K562 (cell line): ENCODE data around the gene GLYATL1. TPM values are rescaled to one million over a fixed set of nuclear protein-coding genes. Genes with fewer than 3 reads are reported as not detected.

Source experiments
- ATAC-seq: fragments of 200-7000 bp; cut with Tn5 transposase; 3 replicates; pipeline ENCODE4 v1.9.1; 2020; ENCODE audit warnings: moderate library complexity
- BruUV-seq: library from RNA; stranded (reverse); fragments of 400-500 nt; replicated peaks from 2 replicates; lab custom pipeline; 2021; lab: Mats Ljungman, UMichigan
- CTCF ChIA-PET: fragments of 300-600 bp; formaldehyde crosslinking; extraction: SDS; loops from one replicate; lab custom pipeline; 2021; ENCODE audit warnings: low intra/inter-chr PET ratio; lab: Yijun Ruan, JAX
- POLR2A ChIA-PET: fragments of 300-600, 350-650 bp; sonication (Branson Sonifier 250); formaldehyde crosslinking; extraction: SDS; loops from one replicate; lab custom pipeline; 2021; ENCODE audit warnings: antibody characterized with exemption, inconsistent platforms; lab: Yijun Ruan, JAX
- DNase-seq, 4 experiments: peaks; one replicate each; pipeline versions ENCODE4 v3.0.0 to v3.0.0-alpha.2; 2011 to 2018; ENCODE audit warnings: low spot score in 3 of 4, mixed read lengths in 3 of 4; ENCODE audit errors: extremely low read depth in 1 of 4
- FAIRE-seq: peaks from 2 replicates; lab custom pipeline; 2011; peaks lifted over from hg19 to GRCh38; lab: Jason Lieb, UNC
- H2AFZ ChIP-seq: 2 replicates; pipeline ENCODE4 v1.6.0; 2011; ENCODE audit warnings: low read depth, low read length, control low read depth, inconsistent platforms
- H3K27ac ChIP-seq: fragments of 200-600 bp; 3 replicates; pipeline ENCODE4 v1.8.0; 2011; ENCODE audit warnings: low read depth, mild to moderate bottlenecking, control low read depth, inconsistent platforms, low read length, moderate library complexity, mixed read lengths; ENCODE audit errors: extremely low read depth
- H3K27me3 ChIP-seq, 2 experiments: fragments of 300-600 bp in 1 of 2; 2 replicates in 1 of 2; 3 replicates in 1 of 2; pipeline versions ENCODE4 v1.6.0 to v1.8.0; 2011; ENCODE audit warnings: inconsistent platforms in 2 of 2, low read length in 2 of 2, mild to moderate bottlenecking in 1 of 2, mixed read lengths in 1 of 2, moderate library complexity in 1 of 2; ENCODE audit not compliant: control insufficient read depth in 2 of 2, insufficient read depth in 2 of 2
- H3K36me3 ChIP-seq: fragments of 300-600 bp; 3 replicates; pipeline ENCODE4 v1.8.0; 2011; ENCODE audit warnings: mild to moderate bottlenecking, low read length, inconsistent platforms; ENCODE audit not compliant: control insufficient read depth, insufficient read depth
- H3K4me1 ChIP-seq, 2 experiments: fragments of 200-600 bp in 1 of 2; replicated peaks in 1 of 2; 2 replicates in 1 of 2; 3 replicates in 1 of 2; pipeline versions ENCODE4 v1.5.1 to v1.8.0; 2011; ENCODE audit warnings: inconsistent platforms in 2 of 2, low read length in 2 of 2, mild to moderate bottlenecking in 1 of 2, mixed read lengths in 1 of 2, moderate library complexity in 1 of 2; ENCODE audit not compliant: control insufficient read depth in 2 of 2, insufficient read depth in 2 of 2
- H3K4me2 ChIP-seq: 2 replicates; pipeline ENCODE4 v1.6.1; 2011; ENCODE audit warnings: low read length, control low read depth, inconsistent platforms, mixed read lengths; ENCODE audit not compliant: insufficient read depth
- H3K4me3 ChIP-seq: fragments of 200-600 bp; sonication (generic), shearing (Covaris generic); 2 replicates; pipeline ENCODE4 v1.5.1; 2016; ENCODE audit warnings: control low read depth, inconsistent platforms
- H3K79me2 ChIP-seq: fragments of 200-600 bp; 3 replicates; pipeline ENCODE4 v1.8.0; 2011; ENCODE audit warnings: low read length, inconsistent platforms; ENCODE audit not compliant: control insufficient read depth, insufficient read depth
- H3K9ac ChIP-seq, 2 experiments: 2 replicates each; pipeline versions ENCODE4 v1.6.0 to v1.6.1; 2011; ENCODE audit warnings: low read depth in 2 of 2, low read length in 2 of 2, control low read depth in 1 of 2, inconsistent platforms in 1 of 2, mild to moderate bottlenecking in 1 of 2, mixed read lengths in 1 of 2; ENCODE audit not compliant: insufficient read depth in 1 of 2
- H3K9me1 ChIP-seq: one replicate; pipeline ENCODE4 v1.6.0; 2011; ENCODE audit warnings: inconsistent platforms, mild to moderate bottlenecking, low read length, moderate library complexity; ENCODE audit not compliant: control insufficient read depth, insufficient read depth
- H3K9me3 ChIP-seq: replicated peaks from 2 replicates; pipeline ENCODE4 v1.5.1; 2011; ENCODE audit warnings: low read depth, low read length, inconsistent platforms; ENCODE audit not compliant: control insufficient read depth, insufficient read depth
- H4K20me1 ChIP-seq: replicated peaks from 2 replicates; pipeline ENCODE4 v1.6.1; 2011; ENCODE audit warnings: low read length, inconsistent platforms, mixed read lengths; ENCODE audit not compliant: control insufficient read depth, insufficient read depth
- RERE ChIP-seq: sonication (generic); formaldehyde crosslinking; IDR thresholded peaks from 2 replicates; pipeline ENCODE4 v1.8.0; 2023; ENCODE audit warnings: missing genetic modification reagents, mild to moderate bottlenecking, borderline replicate concordance
- WGBS: fragments of 100-300 bp; shearing (Covaris generic); methylation state at CpG from one replicate; pipeline ENCODE4 v1.1.6; 2016; ENCODE audit warnings: low coverage, mixed read lengths; ENCODE audit not compliant: insufficient coverage; ENCODE audit errors: missing lambda C conversion rate; 5-methylcytosine and 5-hydroxymethylcytosine counted together
- in situ Hi-C: fragments of 300-500 bp; cut with MboI; formaldehyde crosslinking; loops from 4 replicates; pipeline ENCODE4 v1.15.0; 2018; ENCODE audit warnings: inconsistent platforms, mixed read lengths
- intact Hi-C: fragments of 100-400 bp; cut with micrococcal nuclease; formaldehyde crosslinking; loops from 2 replicates; pipeline ENCODE4 v1.14.2; 2022
- polyA plus RNA-seq, 8 experiments: library from polyadenylated mRNA; depleted of rRNA in 4 of 8; stranded (reverse) in 5 of 8; unstranded in 3 of 8; fragments of >200 nt; fragmentation: Nextera tagmentation in 2 of 8; fragmentation: Illumina TruSeq in 1 of 8; extraction: Ambion mirVana in 2 of 8; extraction: Trizol in 1 of 8; gene quantifications; 2 replicates each; pipeline versions ENCODE4 v1.2.1 to v1.2.3, GENCODE V29; 2011 to 2014; ENCODE audit warnings: inconsistent platforms in 1 of 8, missing spikeins in 1 of 8
- total RNA-seq, 7 experiments: library from RNA; depleted of rRNA in 6 of 7; stranded (reverse); fragments of >200 nt in 6 of 7; fragmentation: Illumina TruSeq in 2 of 7; extraction: Trizol in 2 of 7; gene quantifications; 2 replicates each; pipeline versions ENCODE4 v1.2.1 to v1.2.3, GENCODE V29; 2011 to 2021; ENCODE audit warnings: low replicate concordance in 1 of 7

GLYATL1 gene
- total and polyA plus RNA-seq, 9 of the 15 experiments (the other 6 are each of a cell fraction or from before 2014, with no cell fraction given): not detected

GRCh38 chr11:58893899-58894298, 45.4 kb upstream of the GLYATL1 start:
- BruUV-seq: no TSS peak
- TF ChIP-seq RERE (CRISPR knock-in tag): no peak
- WGBS: 0% methylated on average over 2 of the region's 2 CpGs
- DNase-seq (no peak), FAIRE-seq (no peak), ATAC-seq (no peak)
- Histone ChIP-seq H3K4me2 (no peak overlapping the region), H3K4me3 (no peak overlapping the region), H2AFZ (no peak overlapping the region), H3K4me1 (no peaks in the 10 kb centered on the region), H3K9ac (no peak overlapping the region), H3K9me1 (no peaks in the 10 kb centered on the region), H3K9me3 (no peaks in the 10 kb centered on the region), H3K36me3 (no peaks in the 10 kb centered on the region), H3K27ac (no peak overlapping the region), H4K20me1 (no peaks in the 10 kb centered on the region), H3K27me3 (no peaks in the 10 kb centered on the region; a peak in 1 of 5 replicates), H3K79me2 (no peaks in the 10 kb centered on the region)
- ChIA-PET CTCF (no interaction called here), POLR2A (no interaction called here)
- intact Hi-C loops (no loop called here), in situ Hi-C loops (no loop called here)
